ENCODE results near the gene GLIPR1L1. TPM values are rescaled to one million over a fixed set of nuclear protein-coding genes. Genes with fewer than 3 reads are reported as not detected.

GLIPR1L1 gene
- polyA plus RNA-seq, 1 donor, result not detected

GRCh38 chr12:75354011-75354410, 19.5 kb downstream of the GLIPR1L1 start:
- DNase-seq, result no peak

- no peak for DNase-seq
Observed at GRCh38 chr12:75360920-75361319, 26.4 kb downstream of the GLIPR1L1 start.

- no peak for DNase-seq
Observed at GRCh38 chr12:75361408-75361807, 26.9 kb downstream of the GLIPR1L1 start.

- no peak for DNase-seq
Observed at GRCh38 chr12:75364919-75365318, 30.4 kb downstream of the GLIPR1L1 start.

GRCh38 chr12:75366629-75367028, 32.2 kb downstream of the GLIPR1L1 start:
- DNase-seq, result no peak

GRCh38 chr12:75374971-75375370, 40.5 kb downstream of the GLIPR1L1 start:
- no peak for DNase-seq

- DNase-seq, result no peak
Observed at GRCh38 chr12:75378354-75378753, 43.9 kb downstream of the GLIPR1L1 start.

GRCh38 chr12:75389061-75389460, 54.6 kb downstream of the GLIPR1L1 start:
- DNase-seq, result no peak

GRCh38 chr12:75389706-75390105, 55.2 kb downstream of the GLIPR1L1 start:
- DNase-seq, result no peak

GRCh38 chr12:75390156-75390898, 55.9 kb downstream of the GLIPR1L1 start:
- DNase-seq, result no peak

- peak; percentile 96 for DNase-seq
Observed at GRCh38 chr12:75390899-75391538, 56.5 kb downstream of the GLIPR1L1 start, which contains the start of gene GLIPR1L2. Gene GLIPR1L2 (plus strand): TSS chr12:75391089. CDS start chr12:75391117, 28 bp downstream.

GRCh38 chr12:75404231-75404630, 69.8 kb downstream of the GLIPR1L1 start:
- DNase-seq, result no peak

- no peak for DNase-seq
Observed at GRCh38 chr12:75407683-75408082, 73.2 kb downstream of the GLIPR1L1 start.

GRCh38 chr12:75409830-75410229, 75.4 kb downstream of the GLIPR1L1 start:
- no peak for DNase-seq

- DNase-seq, result peak; percentile 15
Observed at GRCh38 chr12:75414671-75415070, 80.2 kb downstream of the GLIPR1L1 start.

- peak; percentile 36 for DNase-seq
Observed at GRCh38 chr12:75419841-75420240, 85.4 kb downstream of the GLIPR1L1 start.

Other genes with a start within 250 kb of the GLIPR1L1 start
- gene KCNC2, start 124.8 kb upstream of the GLIPR1L1 start, polyA plus RNA-seq (ENCODE audit: insufficient read length), result 0.52 TPM
- gene CAPS2, start 4.3 kb upstream of the GLIPR1L1 start, polyA plus RNA-seq (ENCODE audit: insufficient read length), result 2.7 TPM
- 1.0 TPM for gene GLIPR1L2, start 56.4 kb downstream of the GLIPR1L1 start, polyA plus RNA-seq (ENCODE audit: insufficient read length)
- 10.1 TPM for gene GLIPR1, start 146.1 kb downstream of the GLIPR1L1 start, polyA plus RNA-seq (ENCODE audit: insufficient read length)
- 50.1 TPM for gene KRR1, start 176.9 kb downstream of the GLIPR1L1 start, polyA plus RNA-seq (ENCODE audit: insufficient read length)

All from hindlimb muscle (tissue), 1 donor.